H1 (cell line): ENCODE measurements around the gene NFAM1. TPM values are rescaled to one million over a fixed set of nuclear protein-coding genes. Genes with fewer than 3 reads are reported as not detected.
A peak's percentile ranks its signal among the peaks of the same experiment; 100 is the strongest.

Source experiments
- ATF3 ChIP-seq: IDR thresholded peaks from 2 replicates; pipeline ENCODE4 v1.6.1; 2011; ENCODE audit warnings: low read depth, mild to moderate bottlenecking, low read length; ENCODE audit not compliant: insufficient read depth
- BACH1 ChIP-seq: IDR thresholded peaks from 2 replicates; pipeline ENCODE4 v1.6.1; 2012; ENCODE audit warnings: low read length, improper control_type of control experiment
- CEBPB ChIP-seq: IDR thresholded peaks from 2 replicates; pipeline ENCODE4 v1.6.1; 2012; ENCODE audit warnings: low read depth, low read length
- CHD2 ChIP-seq: IDR thresholded peaks from 2 replicates; pipeline ENCODE4 v1.6.1; 2012; ENCODE audit warnings: low read length, improper control_type of control experiment
- EP300 ChIP-seq, 2 experiments: IDR thresholded peaks; 1 replicate in 1 of 2; 2 replicates in 1 of 2; pipeline ENCODE4 v1.6.1; 2011 to 2012; ENCODE audit warnings: low read depth in 2 of 2, low read length in 2 of 2, mild to moderate bottlenecking in 2 of 2, borderline replicate concordance in 1 of 2, inconsistent platforms in 1 of 2, moderate library complexity in 1 of 2
- EZH2 ChIP-seq: fragments of 200-600 bp; sonication (generic); IDR thresholded peaks from 2 replicates; pipeline ENCODE4 v1.7.1; 2012; ENCODE audit warnings: low read depth, mild to moderate bottlenecking, moderate library complexity, low read length, inconsistent platforms; ENCODE audit not compliant: severe bottlenecking
- GABPA ChIP-seq: IDR thresholded peaks from 2 replicates; pipeline ENCODE4 v1.6.1; 2011; ENCODE audit warnings: mild to moderate bottlenecking, low read length, moderate library complexity, borderline replicate concordance; ENCODE audit not compliant: insufficient read depth
- HDAC2 ChIP-seq, 2 experiments: fragments of 300-600 bp in 1 of 2; sonication (generic) in 1 of 2; IDR thresholded peaks; 2 replicates each; pipeline ENCODE4 v1.6.1; 2011 to 2012; ENCODE audit warnings: low read depth in 2 of 2, low read length in 2 of 2, mild to moderate bottlenecking in 2 of 2, moderate library complexity in 2 of 2, borderline replicate concordance in 1 of 2, inconsistent platforms in 1 of 2
- HDAC6 ChIP-seq: IDR thresholded peaks from one replicate; pipeline ENCODE4 v1.7.1; 2012; ENCODE audit warnings: low read depth, mild to moderate bottlenecking, inconsistent platforms, low read length, moderate library complexity
- KDM4A ChIP-seq: IDR thresholded peaks from one replicate; pipeline ENCODE4 v1.7.1; 2012; ENCODE audit warnings: low read depth, mild to moderate bottlenecking, moderate library complexity, low read length, inconsistent platforms; ENCODE audit not compliant: severe bottlenecking
- MAFK ChIP-seq: IDR thresholded peaks from 2 replicates; pipeline ENCODE4 v1.6.1; 2012; ENCODE audit warnings: low read depth, mild to moderate bottlenecking, improper control_type of control experiment, low read length
- POLR2AphosphoS5 ChIP-seq: IDR thresholded peaks from 2 replicates; pipeline ENCODE4 v1.6.1; 2011; ENCODE audit warnings: low read depth, low read length
- RBBP5 ChIP-seq: IDR thresholded peaks from 2 replicates; pipeline ENCODE4 v1.7.1; 2012; ENCODE audit warnings: low read depth, mild to moderate bottlenecking, inconsistent platforms, low read length, moderate library complexity, borderline replicate concordance
- RNF2 ChIP-seq: fragments of 200-900, 300-1000 bp; sonication (generic); IDR thresholded peaks from 2 replicates; pipeline ENCODE4 v1.7.1; 2016; ENCODE audit warnings: borderline replicate concordance, low read depth, mild to moderate bottlenecking, antibody characterized with exemption, low read length; ENCODE audit not compliant: poor library complexity, severe bottlenecking; ENCODE audit errors: missing control alignments
- RXRA ChIP-seq: IDR thresholded peaks from 2 replicates; pipeline ENCODE4 v1.6.1; 2011; ENCODE audit warnings: low read depth, mild to moderate bottlenecking, low read length, moderate library complexity; ENCODE audit not compliant: insufficient read depth
- SIX5 ChIP-seq: IDR thresholded peaks from 2 replicates; pipeline ENCODE4 v1.6.1; 2011; ENCODE audit warnings: mild to moderate bottlenecking, low read depth, low read length
- SP4 ChIP-seq: IDR thresholded peaks from 2 replicates; pipeline ENCODE4 v1.6.1; 2012; ENCODE audit warnings: low read length, inconsistent platforms
- SRF ChIP-seq: IDR thresholded peaks from 2 replicates; pipeline ENCODE4 v1.6.1; 2011; ENCODE audit warnings: mild to moderate bottlenecking, low read depth, low read length, moderate library complexity
- SUZ12 ChIP-seq: fragments of 200-600 bp; sonication (generic); IDR thresholded peaks from 2 replicates; pipeline ENCODE4 v1.6.1; 2012; ENCODE audit warnings: mild to moderate bottlenecking, inconsistent platforms, low read length, moderate library complexity, mixed read lengths
- TCF12 ChIP-seq: IDR thresholded peaks from 2 replicates; pipeline ENCODE4 v1.6.1; 2011; ENCODE audit warnings: low read depth, mild to moderate bottlenecking, low read length
- TEAD4 ChIP-seq: IDR thresholded peaks from 2 replicates; pipeline ENCODE4 v1.6.1; 2012; ENCODE audit warnings: low read depth, low read length, inconsistent platforms, mixed read lengths
- polyA plus RNA-seq, 7 experiments: library from polyadenylated mRNA; depleted of rRNA in 3 of 7; stranded (reverse) in 5 of 7; unstranded in 2 of 7; fragments of >200 nt in 5 of 7; fragments of 200-250 nt in 2 of 7; gene quantifications; 1 replicate in 5 of 7; 2 replicates in 1 of 7; 4 replicates in 1 of 7; pipeline versions ENCODE4 v1.2.1 to v1.2.3, GENCODE V29; 2011 to 2013; ENCODE audit warnings: missing spikeins in 2 of 7, mixed read lengths in 2 of 7
- total RNA-seq: library from RNA; stranded (reverse); fragmentation: NEBNext Ultra II Directional; extraction: Animal tissue kit (Norgen Biotek cat#: 25700); gene quantifications from 2 replicates; pipeline ENCODE4 v1.2.1, GENCODE V29; 2021

NFAM1 gene
- total and polyA plus RNA-seq, 2 of the 8 experiments (the other 6 are each of a cell fraction or from before 2014, with no cell fraction given): 0.62 to 0.73 TPM

GRCh38 chr22:42444077-42444904, 12.1 kb upstream of the NFAM1 start (continued):
- TF ChIP-seq RXRA: 0 out of 2 replicates have a peak, but pooled peaks have one; percentile 25
- no peak for TF ChIP-seq HDAC6
- TF ChIP-seq HDAC2 (IDR thresholded peaks at IDR 0.05; ENCODE audit: borderline replicate concordance in 1 of 2, low read depth in 2 of 2, low read length in 2 of 2): 0 out of 4 replicates have a peak, but pooled peaks have one; percentile 23 to 52
- TF ChIP-seq RBBP5: no peak
- TF ChIP-seq TEAD4: peak; percentile 15; the same call in 1 of the 2 replicates
- no peak for TF ChIP-seq POLR2AphosphoS5
- TF ChIP-seq SRF: no peak
- TF ChIP-seq GABPA: no peak; the same call in 1 of the 2 replicates
- peak in 1 of 2 experiments; percentile 36; a peak in 1 of 3 replicates for TF ChIP-seq EP300 (IDR thresholded peaks at IDR 0.05; ENCODE audit: borderline replicate concordance in 1 of 2, low read depth in 2 of 2, low read length in 2 of 2)
- no peak for TF ChIP-seq RNF2
- no peak for TF ChIP-seq CHD2
- TF ChIP-seq ATF3: no peak
- peak; percentile 81; the same call in 1 of the 2 replicates for TF ChIP-seq SP4
- no peak for TF ChIP-seq KDM4A
- TF ChIP-seq MAFK: no peak
- TF ChIP-seq CEBPB: peak; percentile 92
- peak; percentile 70 for TF ChIP-seq BACH1
- TF ChIP-seq EZH2: no peak
- TF ChIP-seq TCF12: 0 out of 2 replicates have a peak, but pooled peaks have one; percentile 59
- TF ChIP-seq SUZ12: no peak
- TF ChIP-seq SIX5: no peak
